ELF-1 (cell line): Measurements from ENCODE around the gene WLS.
A peak's percentile ranks its signal among the peaks of the same experiment; 100 is the strongest.
"Not testable (repeated sequence)": the region's sequence is repeated elsewhere in the genome, so short reads cannot be mapped to it uniquely, and the experiment has no call there.

Source experiments
- DNase-seq: peaks from one replicate; pipeline ENCODE4 v3.0.0-alpha.2; 2016; ENCODE audit warnings: low read depth, low spot score

Gene WLS

GRCh38 chr1:68167211-68167610 is 65.1 kb downstream of the WLS start:
- DNase-seq: no peak

GRCh38 chr1:68166348-68166747 is 66.0 kb downstream of the WLS start:
- no peak for DNase-seq

GRCh38 chr1:68165665-68166064 is 66.7 kb downstream of the WLS start:
- no peak for DNase-seq

- no peak for DNase-seq
Measured at GRCh38 chr1:68164918-68165317, 67.4 kb downstream of the WLS start.

GRCh38 chr1:68163220-68163619 is 69.1 kb downstream of the WLS start:
- no peak for DNase-seq

GRCh38 chr1:68162761-68163160 is 69.6 kb downstream of the WLS start:
- peak; percentile 37 for DNase-seq

GRCh38 chr1:68161672-68162071 is 70.7 kb downstream of the WLS start:
- peak; percentile 21 for DNase-seq

- DNase-seq: not testable (repeated sequence)
Measured at GRCh38 chr1:68160935-68161334, 71.4 kb downstream of the WLS start.

- no peak for DNase-seq
Measured at GRCh38 chr1:68160021-68160420, 72.3 kb downstream of the WLS start.

GRCh38 chr1:68158837-68159236 is 73.5 kb downstream of the WLS start:
- DNase-seq: no peak

GRCh38 chr1:68157416-68157815 is 74.9 kb downstream of the WLS start:
- no peak for DNase-seq

- DNase-seq: no peak
Measured at GRCh38 chr1:68151690-68152089, 80.6 kb downstream of the WLS start.

GRCh38 chr1:68149907-68150306 is 82.4 kb downstream of the WLS start:
- DNase-seq: no peak

GRCh38 chr1:68149110-68149798 is 83.1 kb downstream of the WLS start:
- DNase-seq: no peak

GRCh38 chr1:68148631-68149030 is 83.7 kb downstream of the WLS start:
- no peak for DNase-seq

GRCh38 chr1:68147534-68148171 is 84.7 kb downstream of the WLS start:
- no peak for DNase-seq

- DNase-seq: no peak
Measured at GRCh38 chr1:68145418-68146126, 86.8 kb downstream of the WLS start.

- DNase-seq: no peak
Measured at GRCh38 chr1:68144856-68145255, 87.5 kb downstream of the WLS start.

- DNase-seq: no peak
Measured at GRCh38 chr1:68143633-68144032, 88.7 kb downstream of the WLS start.

GRCh38 chr1:68142461-68142860 is 89.9 kb downstream of the WLS start:
- DNase-seq: no peak

GRCh38 chr1:68142036-68142435 is 90.3 kb downstream of the WLS start:
- DNase-seq: no peak

- DNase-seq: no peak
Measured at GRCh38 chr1:68141071-68142021, 91.0 kb downstream of the WLS start.
